ENCODE data around the gene DNASE1L1. TPM values are rescaled to one million over a fixed set of nuclear protein-coding genes. Genes with fewer than 3 reads are reported as not detected.

DNASE1L1 gene
- polyA plus RNA-seq, 1 donor (not counting 4 experiments of a cell fraction or from before 2014, with no cell fraction given): 17.1 TPM

- H2AFZ ChIP-seq (ENCODE audit: control insufficient read depth, low read length): no peak overlapping the region
- no peak for TF ChIP-seq CTCF (optimal IDR thresholded peaks at IDR 0.05 in 1 of 3, IDR thresholded peaks at IDR 0.05 in 1 of 3, conservative IDR thresholded peaks at IDR 0.05 in 1 of 3; ENCODE audit: extremely low read depth in 1 of 3, insufficient read depth in 2 of 3, low read length in 3 of 3)
- TF ChIP-seq EZH2 (IDR thresholded peaks at IDR 0.05; ENCODE audit: low read length): no peak
- FAIRE-seq: no peak
- no peak overlapping the region for H3K9ac ChIP-seq (ENCODE audit: control insufficient read depth, extremely low read depth, insufficient read depth, low read length)
- peaks cover 15 to 16% of the 10 kb centered on the region in 2 experiments for H3K36me3 ChIP-seq (ENCODE audit: control insufficient read depth in 2 of 2, extremely low read depth in 1 of 2, insufficient read depth in 2 of 2, low read length in 2 of 2)
- H3K4me2 ChIP-seq (ENCODE audit: control insufficient read depth, extremely low read depth, insufficient read depth, low read depth, low read length): no peak overlapping the region
- H3K9me3 ChIP-seq (ENCODE audit: control insufficient read depth, low read depth, low read length): no peaks in the 10 kb centered on the region
- dilution Hi-C loops (cut with MboI; ENCODE audit: extremely low pct_ligation_motif_present, low sequenced_read_pairs): no loop called here
- H3K9me1 ChIP-seq (ENCODE audit: control insufficient read depth, extremely low read depth, insufficient read depth, low read length): no peaks in the 10 kb centered on the region
- peaks cover 84% of the 10 kb centered on the region for H3K79me2 ChIP-seq (ENCODE audit: control insufficient read depth, insufficient read depth, low read length)
- H3K4me3 ChIP-seq (ENCODE audit: control insufficient read depth in 2 of 3, extremely low read depth in 1 of 3, insufficient read depth in 2 of 3, low read depth in 1 of 3, low read length in 3 of 3): no peak overlapping the region
- no peak for DNase-seq (ENCODE audit: low read depth, low spot score)
- H3K4me1 ChIP-seq (ENCODE audit: control insufficient read depth, extremely low read depth, insufficient read depth, low read length): peaks cover 16% of the 10 kb centered on the region
- H4K20me1 ChIP-seq (ENCODE audit: control insufficient read depth, extremely low read depth, insufficient read depth, low read length): peaks cover 22% of the 10 kb centered on the region
- H3K27me3 ChIP-seq (ENCODE audit: control insufficient read depth, extremely low read depth, insufficient read depth, low read length): no peaks in the 10 kb centered on the region
- no peak overlapping the region for H3K27ac ChIP-seq (ENCODE audit: control insufficient read depth, insufficient read depth, low read length)
Measured at GRCh38 chrX:154365997-154366665, 42.9 kb downstream of the DNASE1L1 start.

GRCh38 chrX:154365052-154365600 is 43.9 kb downstream of the DNASE1L1 start:
- Histone ChIP-seq H3K27ac (ENCODE audit: control insufficient read depth, insufficient read depth, low read length) (no peak overlapping the region), H3K36me3 (ENCODE audit: control insufficient read depth in 2 of 2, extremely low read depth in 1 of 2, insufficient read depth in 2 of 2, low read length in 2 of 2) (peaks cover 17 to 21% of the 10 kb centered on the region in 2 experiments), H3K9me1 (ENCODE audit: control insufficient read depth, extremely low read depth, insufficient read depth, low read length) (no peaks in the 10 kb centered on the region), H3K4me1 (ENCODE audit: control insufficient read depth, extremely low read depth, insufficient read depth, low read length) (peaks cover 16% of the 10 kb centered on the region), H3K9me3 (ENCODE audit: control insufficient read depth, low read depth, low read length) (no peaks in the 10 kb centered on the region), H3K27me3 (ENCODE audit: control insufficient read depth, extremely low read depth, insufficient read depth, low read length) (no peaks in the 10 kb centered on the region), H3K9ac (ENCODE audit: control insufficient read depth, extremely low read depth, insufficient read depth, low read length) (no peak overlapping the region), H3K4me3 (ENCODE audit: control insufficient read depth in 2 of 3, extremely low read depth in 1 of 3, insufficient read depth in 2 of 3, low read depth in 1 of 3, low read length in 3 of 3) (no peak overlapping the region), H3K79me2 (ENCODE audit: control insufficient read depth, insufficient read depth, low read length) (peaks cover 80% of the 10 kb centered on the region), H2AFZ (ENCODE audit: control insufficient read depth, low read length) (no peak overlapping the region), H3K4me2 (ENCODE audit: control insufficient read depth, extremely low read depth, insufficient read depth, low read depth, low read length) (no peak overlapping the region), H4K20me1 (ENCODE audit: control insufficient read depth, extremely low read depth, insufficient read depth, low read length) (peaks cover 28% of the 10 kb centered on the region)
- dilution Hi-C loops (cut with MboI; ENCODE audit: extremely low pct_ligation_motif_present, low sequenced_read_pairs): no loop called here
- no peak for DNase-seq (ENCODE audit: low read depth, low spot score)
- no peak for FAIRE-seq
- TF ChIP-seq EZH2 (IDR thresholded peaks at IDR 0.05; ENCODE audit: low read length): no peak
- TF ChIP-seq CTCF (optimal IDR thresholded peaks at IDR 0.05 in 1 of 3, IDR thresholded peaks at IDR 0.05 in 1 of 3, conservative IDR thresholded peaks at IDR 0.05 in 1 of 3; ENCODE audit: extremely low read depth in 1 of 3, insufficient read depth in 2 of 3, low read length in 3 of 3): no peak

Measured in keratinocyte (primary cell).